COR-L47 (cell line): ENCODE measurements around the gene FRAT2.

Experiments used
- DNase-seq: peaks from one replicate; lab custom pipeline; 2025; lab: John Stamatoyannopoulos, UW

FRAT2 gene, protein sequence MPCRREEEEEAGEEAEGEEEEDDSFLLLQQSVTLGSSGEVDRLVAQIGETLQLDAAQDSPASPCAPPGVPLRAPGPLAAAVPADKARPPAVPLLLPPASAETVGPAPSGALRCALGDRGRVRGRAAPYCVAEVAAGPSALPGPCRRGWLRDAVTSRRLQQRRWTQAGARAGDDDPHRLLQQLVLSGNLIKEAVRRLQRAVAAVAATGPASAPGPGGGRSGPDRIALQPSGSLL

DNA sequence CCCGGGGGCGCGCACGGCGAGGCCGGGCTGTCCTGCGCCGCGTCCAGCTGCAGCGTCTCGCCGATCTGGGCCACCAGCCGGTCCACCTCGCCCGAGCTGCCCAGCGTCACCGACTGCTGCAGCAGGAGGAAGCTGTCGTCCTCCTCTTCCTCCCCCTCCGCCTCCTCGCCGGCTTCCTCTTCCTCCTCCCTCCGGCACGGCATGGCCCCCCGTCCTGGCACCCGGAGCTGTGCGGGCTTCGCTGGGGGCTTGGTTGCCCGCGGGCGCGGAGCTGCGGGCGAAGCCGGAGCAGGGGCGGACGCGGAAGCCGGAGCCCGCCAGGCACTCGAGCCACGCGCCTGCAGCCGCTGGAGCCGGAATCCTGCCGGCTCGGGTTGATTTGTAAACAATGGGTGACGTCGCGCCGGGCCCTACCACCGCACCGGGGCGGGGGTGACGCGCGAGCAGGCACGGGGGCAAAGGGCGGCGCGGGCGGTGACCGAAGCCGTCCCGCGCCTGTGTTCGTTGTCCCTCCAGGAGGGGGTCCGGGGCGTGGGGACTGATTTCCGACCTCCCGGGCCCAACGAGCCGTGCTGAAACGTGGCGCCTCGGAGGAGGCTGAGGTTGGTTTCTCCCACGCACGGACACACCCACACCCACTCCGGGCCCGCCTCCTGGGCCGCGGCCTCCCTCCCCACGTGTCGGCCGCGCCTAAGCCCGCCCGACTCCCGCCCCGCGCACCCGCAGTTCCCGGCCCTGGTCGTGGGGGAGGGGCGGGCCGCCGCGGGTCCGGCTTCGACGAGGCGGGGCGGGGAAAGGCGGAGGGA, at the start of gene FRAT2:
Gene FRAT2 (minus strand): TSS at position 360 of the 806 bp plus-strand sequence. CDS start 157 bp downstream, at position 203.
- DNase-seq, result peak; percentile 70

DNA sequence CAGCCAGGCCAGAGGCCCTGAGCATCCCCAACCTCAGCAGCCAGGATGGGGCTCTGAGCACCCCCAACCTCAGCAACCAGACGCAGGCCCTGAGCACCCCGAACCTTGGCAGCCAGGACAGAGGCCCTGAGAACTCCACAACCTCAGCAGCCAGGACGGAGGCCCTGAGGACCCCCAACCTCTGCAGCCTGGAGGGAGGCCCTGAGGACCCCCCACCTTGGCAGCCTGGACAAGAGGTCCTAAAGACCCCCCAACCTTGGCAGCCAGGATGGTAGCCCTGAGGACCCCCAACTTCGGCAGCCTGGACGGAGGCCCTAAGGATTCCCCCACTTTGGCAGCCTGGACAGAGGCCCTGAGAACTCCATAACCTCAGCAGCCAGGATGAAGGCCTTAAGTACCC, 49.6 kb upstream of the FRAT2 start:
- DNase-seq, result no peak

DNA sequence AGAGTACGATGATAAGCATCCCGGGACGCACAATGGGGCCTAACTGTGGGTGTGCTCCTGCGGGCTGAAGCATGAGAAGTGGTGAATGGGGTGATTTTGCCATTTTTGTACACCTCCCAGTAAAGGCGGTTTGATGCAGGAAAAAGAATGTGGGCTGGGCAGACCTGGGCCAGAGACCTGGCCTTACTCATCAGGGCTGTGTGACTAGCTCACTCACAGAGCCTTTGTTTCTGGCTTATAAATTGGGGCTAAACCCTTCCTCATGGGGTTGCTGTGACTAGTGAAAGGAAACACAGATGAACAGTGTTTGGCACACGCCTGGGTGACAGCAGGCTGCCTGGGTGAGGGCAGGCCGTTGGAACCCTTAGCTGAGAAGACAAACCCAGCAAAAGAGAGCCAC, 48.6 kb upstream of the FRAT2 start:
- no peak for DNase-seq

DNA sequence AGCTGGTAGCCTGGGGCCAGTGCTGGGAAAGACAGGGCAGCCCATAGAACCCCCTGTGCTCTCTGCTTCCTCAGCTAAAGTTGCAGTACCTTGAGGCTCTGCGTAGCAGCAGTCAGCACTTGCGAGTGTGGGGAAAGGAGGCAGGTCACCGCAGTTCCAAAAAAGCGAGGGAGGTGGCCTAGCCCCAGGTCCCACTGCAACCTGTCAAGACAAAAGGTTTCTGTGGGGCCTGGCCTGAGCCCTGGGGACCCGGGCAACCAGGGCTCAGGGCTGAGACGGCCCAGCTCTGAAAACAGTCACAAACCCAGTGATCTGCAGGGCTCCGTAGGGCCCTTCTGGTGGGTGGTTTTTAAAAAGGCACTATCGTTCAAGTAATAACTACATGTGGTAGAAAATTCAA, 47.1 kb upstream of the FRAT2 start:
- DNase-seq, result no peak

DNA sequence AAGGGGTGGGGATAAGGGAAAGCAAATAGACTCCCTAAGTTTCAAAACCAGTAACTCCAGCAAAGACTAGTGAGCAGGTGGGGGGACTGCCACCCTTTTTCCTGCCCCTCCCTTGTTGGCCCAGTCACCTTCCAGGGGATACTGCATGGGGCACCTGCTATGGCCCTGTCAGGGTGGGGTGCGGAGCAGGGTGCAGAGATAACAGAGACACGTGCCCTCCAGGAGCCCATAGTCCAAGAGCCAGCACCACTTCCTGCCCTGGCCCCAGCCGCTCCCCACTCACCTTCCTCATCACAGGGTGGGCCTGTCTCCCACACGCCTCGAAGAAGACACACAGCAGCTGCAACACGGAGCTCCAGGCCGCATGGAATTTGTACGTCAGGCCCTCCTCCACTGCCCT, 46.0 kb upstream of the FRAT2 start:
- DNase-seq, result no peak

DNA sequence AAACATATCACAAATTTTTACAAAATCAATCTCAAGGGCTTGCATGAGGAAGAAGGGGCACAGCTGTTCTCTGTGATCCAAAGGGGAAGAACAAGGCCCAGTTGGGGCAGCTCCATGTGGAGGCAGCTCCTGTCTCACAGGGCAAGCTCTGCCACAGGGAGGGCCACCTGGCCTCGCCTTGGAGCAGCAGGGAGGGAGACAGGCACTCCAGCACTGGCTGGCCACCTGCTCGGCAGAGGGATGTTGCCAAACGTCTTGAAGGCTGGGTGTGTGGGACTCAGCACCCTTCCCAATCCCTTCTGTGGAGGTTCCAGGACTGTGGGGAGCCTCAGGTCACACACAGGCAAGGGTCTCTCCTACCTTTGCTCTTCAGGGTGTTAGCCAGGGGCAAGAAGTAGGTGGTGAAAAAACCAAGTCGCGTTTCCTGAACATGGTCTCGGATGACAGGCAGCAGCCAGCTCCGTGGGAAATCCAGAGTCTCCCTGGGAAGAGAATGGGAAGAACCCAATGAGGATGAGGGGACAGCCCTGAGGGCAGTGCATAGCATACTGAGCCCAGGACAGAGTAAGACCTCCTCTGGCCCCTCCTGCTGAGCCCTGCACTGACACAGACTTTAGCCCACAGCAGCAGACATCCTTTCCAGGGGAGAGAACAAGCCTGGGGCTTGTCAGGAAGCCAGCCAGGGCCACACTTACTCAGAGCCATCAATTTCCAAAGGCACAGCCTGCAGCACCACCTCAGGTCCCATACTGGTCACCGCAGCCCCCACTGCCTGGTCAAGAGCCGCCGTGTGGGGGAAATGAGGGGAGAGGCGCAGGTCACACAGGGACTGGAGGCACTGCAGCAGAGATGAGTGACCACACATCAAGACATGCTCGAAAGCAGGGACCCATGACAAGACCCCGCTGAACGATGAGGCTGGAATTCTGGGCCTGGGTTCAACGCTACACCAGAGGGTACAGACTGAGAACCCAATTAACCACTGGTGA, 44.7 kb upstream of the FRAT2 start:
- no peak for DNase-seq

DNA sequence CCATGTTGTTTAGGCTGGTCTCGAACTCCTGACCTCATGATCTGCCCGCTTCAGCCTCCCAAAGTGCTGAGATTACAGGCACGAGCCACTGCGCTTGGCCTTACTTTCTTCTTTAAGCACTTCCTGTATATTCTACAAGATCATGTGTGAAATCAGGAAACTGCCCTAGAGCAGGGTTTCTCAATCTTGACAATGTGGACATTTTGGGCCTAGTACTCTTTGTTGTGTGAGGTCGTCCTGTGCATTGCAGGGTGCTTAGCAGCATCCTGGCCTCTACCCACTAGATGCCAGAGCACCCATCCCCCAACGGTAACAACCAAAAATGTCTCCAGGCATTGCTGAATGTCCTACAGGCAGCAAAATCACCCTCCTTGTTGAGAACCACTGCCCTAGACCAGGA, 41.9 kb upstream of the FRAT2 start:
- no peak for DNase-seq

DNA sequence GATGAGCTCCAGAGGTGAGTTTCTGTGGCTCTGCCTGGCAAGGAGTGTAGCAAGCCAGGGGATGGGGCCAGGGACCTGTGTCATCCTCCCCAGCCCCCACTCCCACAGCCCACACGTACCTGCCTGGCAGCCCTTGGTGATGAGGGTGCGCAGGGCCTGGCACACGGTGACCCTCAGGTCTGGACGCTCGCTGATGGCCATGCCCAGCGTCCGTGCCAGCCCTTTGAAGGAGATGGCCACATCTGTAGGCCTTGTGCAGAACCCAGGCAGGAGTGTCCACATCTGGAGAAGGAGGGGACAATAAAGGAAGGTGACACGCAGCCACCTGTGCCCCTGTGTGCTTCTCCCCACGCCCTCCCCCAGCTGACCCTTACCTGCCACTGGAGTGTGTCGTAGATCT, 38.9 kb upstream of the FRAT2 start:
- DNase-seq, result no peak

DNA sequence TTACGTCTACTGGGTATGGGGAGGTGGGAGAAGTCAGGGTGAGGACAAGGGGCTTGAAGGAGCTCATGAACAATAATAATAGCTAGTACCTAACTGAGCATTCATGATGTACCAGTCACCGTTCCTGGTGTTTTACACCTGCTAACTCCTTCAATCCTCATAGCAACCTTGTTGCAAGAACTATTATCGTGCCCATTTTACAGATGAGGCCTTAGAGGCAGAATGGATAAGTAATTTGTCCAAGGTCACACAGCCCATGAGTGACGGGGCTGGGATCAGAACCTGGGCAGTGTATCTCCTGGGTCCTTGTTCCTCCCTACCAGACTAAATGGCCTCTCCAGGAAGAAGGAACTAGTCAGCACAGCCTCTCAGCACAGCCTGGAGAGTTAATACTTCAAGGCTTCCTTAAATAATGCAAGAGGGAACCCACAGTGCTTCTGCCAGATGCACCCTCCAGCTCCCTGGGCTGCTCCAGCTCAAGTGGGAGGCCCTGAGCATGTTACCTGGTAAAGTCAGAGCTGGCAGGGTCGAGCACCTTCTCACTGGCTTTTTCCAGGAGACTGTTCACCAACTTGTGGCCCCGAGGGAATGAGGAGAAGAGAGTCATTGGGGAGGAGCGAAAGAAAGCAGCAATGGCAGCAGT, 37.8 kb upstream of the FRAT2 start:
- DNase-seq, result no peak

DNA sequence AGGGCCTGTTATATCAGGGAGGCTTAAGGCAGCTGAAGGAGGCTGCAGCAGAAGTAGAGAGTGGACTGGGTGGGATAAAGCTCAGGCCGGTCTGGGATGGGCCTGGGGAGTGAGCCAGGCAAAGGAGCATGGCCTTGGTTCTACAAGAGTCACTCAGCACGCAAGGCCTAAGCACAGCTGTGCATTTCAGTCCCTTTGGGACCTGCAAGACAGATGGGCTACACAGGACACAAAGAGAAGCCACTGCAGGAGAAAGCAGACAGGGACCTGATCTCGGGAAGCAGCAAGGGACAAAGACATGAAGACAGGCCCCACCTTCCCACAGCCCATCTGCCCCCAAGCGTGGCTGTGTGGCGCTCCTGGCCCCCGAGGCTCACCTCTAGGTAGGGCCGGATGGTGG, 37.2 kb upstream of the FRAT2 start:
- DNase-seq, result no peak

DNA sequence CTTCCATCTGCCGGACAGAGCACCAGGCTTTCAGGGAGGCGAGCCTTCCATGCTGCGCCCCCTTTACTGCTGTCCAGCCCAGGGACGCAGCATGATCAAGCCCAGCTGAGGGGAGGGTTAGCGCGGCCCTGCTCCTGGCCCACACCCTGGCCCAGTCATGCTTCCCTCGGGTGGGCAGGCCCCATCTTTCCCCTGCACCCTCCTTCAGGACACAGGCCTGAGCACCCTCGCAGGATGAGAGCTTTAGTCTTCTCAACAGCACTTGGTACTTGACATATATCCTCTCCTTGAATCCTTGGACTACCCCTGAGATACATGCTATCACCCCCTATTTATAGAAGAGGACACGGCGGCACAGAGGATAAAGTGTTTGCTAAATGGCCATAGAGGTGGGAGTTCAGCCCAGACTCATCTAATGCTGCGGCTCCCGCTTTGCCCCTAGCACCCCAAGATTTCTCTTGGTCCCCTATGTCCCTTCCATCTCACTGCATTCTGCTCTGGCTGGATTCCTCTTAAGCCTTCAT, 32.7 kb upstream of the FRAT2 start:
- DNase-seq, result no peak

DNA sequence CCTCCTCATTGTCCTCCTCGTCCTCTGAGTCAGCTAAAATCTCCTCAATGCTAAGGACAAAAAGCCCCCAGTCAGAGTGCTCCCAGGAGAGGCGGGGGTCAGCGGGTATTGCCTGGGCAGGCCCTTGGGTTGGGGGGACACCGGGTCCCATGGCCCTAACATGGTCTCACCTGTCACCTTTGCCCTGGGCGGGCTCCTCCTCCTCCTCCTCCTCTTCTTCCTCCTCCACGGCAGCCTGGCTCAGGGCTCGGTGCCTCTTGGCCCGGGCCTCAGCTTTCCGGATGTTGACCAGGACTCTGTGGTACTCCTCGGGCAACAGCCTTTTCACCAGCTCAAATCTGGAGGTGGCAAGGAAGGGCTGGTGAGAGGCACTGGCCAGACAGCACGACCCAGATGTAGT, 32.0 kb upstream of the FRAT2 start:
- no peak for DNase-seq

DNA sequence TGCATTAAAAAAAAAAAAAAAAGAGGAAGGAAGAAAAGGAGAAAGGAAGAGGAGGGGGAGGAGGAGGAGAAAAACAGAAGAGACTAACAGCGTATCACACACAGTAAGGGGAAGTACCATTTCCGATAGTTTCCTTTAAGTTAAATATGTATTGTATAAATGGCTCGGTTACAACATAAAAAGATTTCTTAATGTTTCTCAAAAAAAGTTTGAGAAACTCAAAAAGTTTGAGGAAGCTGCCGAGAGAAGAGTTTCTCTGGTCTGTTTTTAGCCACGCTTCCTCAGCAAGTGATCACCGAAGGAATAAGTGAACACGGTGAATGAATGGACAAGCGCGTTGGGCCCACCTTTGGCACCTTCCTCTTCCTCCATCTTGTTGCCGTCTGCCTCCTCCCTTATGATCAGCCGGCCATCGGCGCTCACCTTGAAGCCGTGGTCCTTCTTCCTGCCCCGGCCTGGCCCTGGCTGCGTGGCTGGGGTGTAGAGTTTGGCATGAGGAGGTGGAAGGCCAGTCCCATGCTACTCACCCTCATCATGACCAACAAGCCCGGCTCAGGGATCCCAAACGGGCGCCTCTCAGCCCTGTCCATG, 31.3 kb upstream of the FRAT2 start:
- DNase-seq, result no peak

DNA sequence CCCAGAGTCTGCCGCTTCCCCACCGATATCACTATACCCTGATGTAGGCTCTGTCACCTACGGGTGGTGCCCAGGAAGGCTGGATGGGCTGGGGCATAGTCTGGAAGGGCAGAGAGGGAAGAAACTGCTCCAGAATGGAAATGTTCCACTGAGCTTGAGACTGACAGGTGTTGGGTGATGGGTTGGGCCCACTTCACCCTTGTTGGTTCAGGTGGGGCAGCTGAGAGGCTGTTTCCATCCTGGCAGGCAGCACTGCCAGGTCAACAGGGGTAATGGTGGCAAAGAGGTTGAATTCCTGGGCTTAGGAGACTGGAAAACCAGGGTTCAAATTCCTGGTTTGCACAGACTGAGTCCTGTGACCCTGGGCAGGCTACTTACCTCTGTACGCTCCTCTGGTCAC, 28.5 kb upstream of the FRAT2 start:
- DNase-seq, result no peak

DNA sequence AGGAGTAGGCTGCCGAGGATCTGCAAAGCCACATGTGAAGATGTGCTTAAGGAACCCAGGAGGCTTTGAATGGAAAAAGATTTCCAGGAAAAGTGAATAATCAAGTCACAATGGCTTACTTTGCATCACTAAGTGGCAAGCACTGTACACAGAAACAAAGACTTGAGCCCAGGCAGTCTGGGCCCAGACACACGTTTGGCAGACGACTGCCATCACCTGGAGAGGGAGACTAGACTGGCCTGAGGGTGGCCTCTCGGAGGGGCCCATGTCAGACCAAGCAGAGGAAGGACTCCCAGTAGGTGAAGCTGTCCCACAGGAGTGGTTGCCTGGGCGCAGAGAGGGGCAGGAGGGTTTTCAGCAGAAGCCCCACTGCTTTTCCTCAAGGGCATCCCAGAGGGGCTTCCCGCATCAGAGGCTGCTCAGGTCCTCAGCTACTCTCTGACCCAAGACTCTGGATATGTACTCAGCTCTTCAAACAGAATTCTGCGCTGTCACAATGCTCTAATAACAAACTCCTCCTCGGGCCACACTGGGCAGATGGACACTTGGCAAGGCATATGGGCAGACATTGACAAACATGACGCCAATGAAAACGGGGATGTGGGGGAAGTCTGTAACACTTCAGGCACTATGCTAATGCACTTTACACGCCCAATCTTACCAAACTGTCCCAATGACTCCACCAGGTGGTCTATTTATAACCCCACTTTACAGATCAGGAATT, 27.9 kb upstream of the FRAT2 start:
- no peak for DNase-seq

DNA sequence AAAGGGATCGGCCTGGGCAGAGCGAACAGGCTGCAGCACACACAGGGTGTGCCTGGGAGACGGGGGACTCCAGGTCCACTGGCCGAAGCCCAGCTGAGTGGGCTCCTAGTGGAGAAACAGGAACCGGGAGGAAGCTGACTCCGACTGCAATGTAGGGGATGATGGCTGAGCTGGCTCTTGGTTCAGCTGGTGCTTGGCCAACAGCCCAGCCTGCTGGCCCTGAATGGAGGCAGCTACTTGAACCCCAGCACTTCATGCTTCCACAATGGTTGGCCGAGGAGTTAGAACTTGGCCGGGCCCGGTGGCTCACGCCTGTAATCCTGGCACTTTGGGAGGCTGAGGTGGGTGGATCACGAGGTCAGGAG, 27.0 kb upstream of the FRAT2 start:
- DNase-seq, result no peak

DNA sequence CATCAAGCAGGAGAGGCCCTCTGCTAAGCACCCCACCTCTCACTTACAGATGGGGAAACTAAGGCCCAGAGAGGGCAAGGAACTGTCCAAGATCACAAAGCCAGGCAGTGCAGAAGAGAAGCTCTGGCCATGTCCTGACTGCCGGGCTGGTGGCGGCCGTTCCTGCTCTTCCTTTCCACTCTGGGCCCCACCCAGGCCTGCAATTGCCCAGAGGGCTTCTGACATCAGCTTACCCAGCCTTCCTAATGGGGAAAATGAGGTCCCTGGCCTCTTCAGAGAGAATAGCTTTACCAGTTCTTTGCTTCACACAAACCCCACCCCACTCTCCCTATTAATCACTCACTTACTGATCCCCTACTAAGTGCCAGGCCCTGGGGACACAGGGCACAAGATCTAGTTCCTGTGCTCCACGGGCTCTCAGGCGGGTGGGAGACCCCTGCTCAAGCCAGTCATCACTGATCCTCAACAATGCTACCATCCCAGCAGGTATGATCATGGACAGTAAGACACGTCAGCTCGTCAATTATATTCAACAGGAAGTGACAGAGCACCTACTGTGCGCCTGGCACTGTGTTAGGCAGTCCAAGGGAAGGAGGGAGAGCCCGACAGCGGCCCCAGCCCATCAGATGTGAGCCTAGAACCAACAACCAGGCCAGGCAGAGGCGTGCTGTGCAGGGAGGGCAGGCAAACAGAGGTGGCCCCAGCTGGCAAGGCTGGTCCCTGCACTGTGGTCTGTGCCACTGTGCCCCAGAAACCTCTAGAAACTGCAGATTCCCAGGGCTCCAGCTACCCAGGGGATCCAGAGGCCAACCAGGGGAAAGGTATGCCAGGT, 26.4 kb upstream of the FRAT2 start:
- DNase-seq, result no peak

DNA sequence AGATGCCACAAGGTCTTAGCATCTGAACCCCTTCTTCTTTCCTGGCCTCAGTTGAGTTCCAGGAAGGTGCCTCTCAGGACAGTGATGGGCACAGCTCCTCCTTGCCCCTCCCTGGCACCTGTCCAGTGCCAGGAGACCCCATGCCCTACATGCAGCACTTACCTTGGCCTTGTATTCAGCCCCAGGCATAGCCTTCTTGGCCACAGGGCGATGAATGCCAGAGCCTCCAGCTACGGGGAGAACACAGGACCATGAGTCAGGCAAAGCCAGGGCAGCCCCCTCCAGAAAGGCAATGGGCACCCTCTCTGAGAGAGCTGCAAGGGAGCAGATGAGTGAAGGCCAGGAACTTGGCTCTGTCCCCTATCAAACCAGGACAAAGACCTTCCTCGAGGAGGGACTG, 24.3 kb upstream of the FRAT2 start:
- no peak for DNase-seq

DNA sequence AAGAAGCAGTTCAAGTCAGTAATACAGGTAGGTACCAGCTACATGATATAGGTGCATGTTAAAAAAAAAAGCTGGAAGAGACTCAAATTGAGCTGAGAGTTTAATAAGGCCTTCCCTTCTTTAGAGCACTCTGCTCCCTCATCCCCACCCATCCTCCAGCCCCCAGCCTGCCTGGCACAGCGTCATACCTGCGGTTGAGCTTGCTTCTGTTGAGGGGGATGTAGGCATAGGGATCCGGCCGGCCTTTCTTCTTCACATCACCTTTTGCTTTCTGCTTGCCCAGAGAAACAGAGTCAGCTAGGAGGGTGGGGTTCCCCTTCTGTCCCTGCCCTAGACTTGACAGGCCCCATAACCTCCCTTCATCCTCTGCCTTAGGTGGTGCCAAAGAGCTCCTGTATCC, 23.8 kb upstream of the FRAT2 start:
- no peak for DNase-seq

DNA sequence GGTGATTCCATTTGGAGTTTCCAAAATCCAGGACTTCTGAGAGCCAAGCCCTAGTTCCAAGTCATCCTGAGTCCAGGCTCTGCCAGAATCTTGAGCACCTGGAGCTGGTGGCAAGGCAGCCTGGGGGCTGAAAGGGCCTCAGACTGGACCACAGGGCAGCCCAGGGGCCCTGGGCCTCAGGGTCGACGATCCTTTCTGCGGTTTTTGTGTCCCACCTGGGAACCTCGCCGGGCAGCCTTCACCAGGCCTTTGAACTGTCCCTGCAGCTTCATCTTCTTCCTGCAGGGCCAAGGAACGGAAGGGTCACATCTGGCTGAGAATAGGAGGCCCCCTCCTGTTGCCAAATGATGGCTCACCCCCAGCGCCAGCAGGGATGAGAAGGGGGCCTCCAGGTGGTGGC, 22.4 kb upstream of the FRAT2 start:
- DNase-seq, result no peak
